Upper lobe of left lung (tissue), 6 donors: ENCODE results near the gene ZDHHC20. TPM values are rescaled to one million over a fixed set of nuclear protein-coding genes. Genes with fewer than 3 reads are reported as not detected.

ENCODE experiments used
- ATAC-seq, 2 donors: fragments of 200-7000 bp; cut with Tn5 transposase; one replicate each; pipeline ENCODE4 v1.9.1; 2022; ENCODE audit warnings: mild to moderate bottlenecking in 2 of 2, moderate library complexity in 2 of 2; ENCODE audit not compliant: low FRiP score in 2 of 2
- DNase-seq, 2 donors: peaks; one replicate each; pipeline ENCODE4 v3.0.0-alpha.2; 2019 to 2020
- H3K27ac ChIP-seq, 4 donors: fragments of 200-600 bp; sonication (generic); one replicate each; pipeline ENCODE4 v1.5.1; 2016 to 2019
- H3K27me3 ChIP-seq, 4 donors: fragments of 200-600 bp; sonication (generic); one replicate each; pipeline ENCODE4 v1.5.1; 2017 to 2019
- H3K36me3 ChIP-seq, 4 donors: fragments of 200-600 bp; sonication (generic); one replicate each; pipeline ENCODE4 v1.5.1; 2016 to 2019
- H3K4me1 ChIP-seq, 4 donors: fragments of 200-600 bp; sonication (generic); one replicate each; pipeline ENCODE4 v1.5.1; 2018 to 2019
- H3K4me3 ChIP-seq, 4 donors: fragments of 200-600 bp; sonication (generic); one replicate each; pipeline ENCODE4 v1.5.1; 2017 to 2019; ENCODE audit warnings: mild to moderate bottlenecking in 2 of 4, moderate library complexity in 1 of 4
- H3K9me3 ChIP-seq, 4 donors: fragments of 200-600 bp; sonication (generic); one replicate each; pipeline ENCODE4 v1.5.1; 2018 to 2019
- CTCF ChIP-seq, 6 experiments: fragments of 450-650 bp in 4 of 6; fragments of 200-600 bp in 2 of 6; sonication (generic) in 2 of 6; IDR thresholded peaks; one replicate each; pipeline ENCODE4 v1.5.1; 2016 to 2019; ENCODE audit warnings: antibody characterized with exemption in 6 of 6
- EP300 ChIP-seq, 4 donors: sonication (generic); formaldehyde crosslinking; IDR thresholded peaks; one replicate each; pipeline ENCODE4 v1.5.1; 2017; ENCODE audit warnings: antibody characterized with exemption in 4 of 4, control low read depth in 2 of 4
- POLR2A ChIP-seq, 4 donors: fragments of 450-650 bp; IDR thresholded peaks; one replicate each; pipeline ENCODE4 v1.5.1; 2016 to 2017; ENCODE audit warnings: antibody characterized with exemption in 4 of 4, mild to moderate bottlenecking in 2 of 4
- POLR2AphosphoS5 ChIP-seq, 2 donors: sonication (generic); formaldehyde crosslinking; IDR thresholded peaks; one replicate each; pipeline ENCODE4 v1.5.1; 2017; ENCODE audit warnings: antibody characterized with exemption in 2 of 2
- WGBS, 2 donors: methylation state at CpG; one replicate each; pipeline ENCODE4 v1.1.5; 2017 to 2018; 5-methylcytosine and 5-hydroxymethylcytosine counted together
- total RNA-seq, 6 donors: library from RNA; depleted of rRNA in 4 of 6; stranded (reverse); fragments of >200 nt in 4 of 6; gene quantifications; one replicate each; pipeline versions ENCODE4 v1.1.0 to v1.2.1, GENCODE V29; 2016 to 2021
- donor health status: DM: no; HTN: no; CAD: no; lungs with moderate emphysema.
- donor health status: DM: no; HTN: yes; CAD: no; lungs with severe emphysema.

ZDHHC20 gene
- total RNA-seq, 6 donors from 2014 or later = 26.2 to 124 (median 72.0) TPM

GRCh38 chr13:21361123-21361522, 98.0 kb downstream of the ZDHHC20 start:
- Histone ChIP-seq H3K27me3 (no peaks in the 10 kb centered on the region), H3K4me1 (no peaks in the 10 kb centered on the region), H3K4me3 (no peak overlapping the region), H3K9me3 (peaks cover 0 to 3% (median 0%) of the 10 kb centered on the region in 4 donors), H3K27ac (no peak overlapping the region), H3K36me3 (no peaks in the 10 kb centered on the region)
- ATAC-seq (no peak), DNase-seq (no peak)
- TF ChIP-seq POLR2A (IDR thresholded peaks at IDR 0.05) = no peak
- 75 to 78% methylated on average over 7 of the region's 7 CpGs for WGBS, 2 donors

GRCh38 chr13:21360463-21360862, 98.6 kb downstream of the ZDHHC20 start:
- H3K9me3 ChIP-seq = peaks cover 0 to 3% (median 0%) of the 10 kb centered on the region in 4 donors
- TF ChIP-seq POLR2AphosphoS5 (IDR thresholded peaks at IDR 0.05) (no peak), POLR2A (IDR thresholded peaks at IDR 0.05) (no peak), CTCF (IDR thresholded peaks at IDR 0.05) (no peak), EP300 (IDR thresholded peaks at IDR 0.05) (no peak)
- H3K27me3 ChIP-seq = no peaks in the 10 kb centered on the region
- H3K4me3 ChIP-seq = no peak overlapping the region
- no peaks in the 10 kb centered on the region for H3K36me3 ChIP-seq
- DNase-seq (no peak), ATAC-seq (no peak)
- WGBS, 2 donors = 88 to 100% methylated on average over 4 of the region's 4 CpGs
- no peak overlapping the region for H3K27ac ChIP-seq
- H3K4me1 ChIP-seq = no peaks in the 10 kb centered on the region

- Histone ChIP-seq H3K27me3 (no peaks in the 10 kb centered on the region), H3K36me3 (no peaks in the 10 kb centered on the region), H3K27ac (no peak overlapping the region), H3K4me1 (no peaks in the 10 kb centered on the region), H3K9me3 (peaks cover 0 to 3% (median 0%) of the 10 kb centered on the region in 4 donors), H3K4me3 (no peak overlapping the region)
- WGBS, 2 donors = 77 to 95% methylated on average over 4 to 5 of the region's 5 CpGs
- ATAC-seq (peak in 1 of 2 donors; percentile 19), DNase-seq (no peak)
- TF ChIP-seq EP300 (IDR thresholded peaks at IDR 0.05) (no peak), POLR2AphosphoS5 (IDR thresholded peaks at IDR 0.05) (no peak), POLR2A (IDR thresholded peaks at IDR 0.05) (no peak), CTCF (IDR thresholded peaks at IDR 0.05) (no peak)
These were observed 99.2 kb downstream of the ZDHHC20 start for GRCh38 chr13:21359855-21360254.

- no peaks in the 10 kb centered on the region for H3K36me3 ChIP-seq
- no peak overlapping the region for H3K27ac ChIP-seq
- H3K9me3 ChIP-seq = no peaks in the 10 kb centered on the region
- DNase-seq (no peak), ATAC-seq (no peak)
- no peaks in the 10 kb centered on the region for H3K4me1 ChIP-seq
- WGBS, 2 donors = 70 to 80% methylated on average over 3 of the region's 3 CpGs
- TF ChIP-seq POLR2A (IDR thresholded peaks at IDR 0.05) = no peak
- TF ChIP-seq CTCF (IDR thresholded peaks at IDR 0.05) = no peak
- TF ChIP-seq POLR2AphosphoS5 (IDR thresholded peaks at IDR 0.05) = no peak
- TF ChIP-seq EP300 (IDR thresholded peaks at IDR 0.05) = no peak
- H3K4me3 ChIP-seq = no peak overlapping the region
- no peaks in the 10 kb centered on the region for H3K27me3 ChIP-seq
These were observed 103.8 kb downstream of the ZDHHC20 start for GRCh38 chr13:21355304-21355703.

GRCh38 chr13:21354721-21355120, 104.4 kb downstream of the ZDHHC20 start:
- Histone ChIP-seq H3K27me3 (no peaks in the 10 kb centered on the region), H3K36me3 (no peaks in the 10 kb centered on the region), H3K4me3 (no peak overlapping the region), H3K4me1 (no peaks in the 10 kb centered on the region), H3K9me3 (no peaks in the 10 kb centered on the region), H3K27ac (no peak overlapping the region)
- TF ChIP-seq POLR2A (IDR thresholded peaks at IDR 0.05) = no peak
- TF ChIP-seq POLR2AphosphoS5 (IDR thresholded peaks at IDR 0.05) = no peak
- TF ChIP-seq EP300 (IDR thresholded peaks at IDR 0.05) = no peak
- no peak for TF ChIP-seq CTCF (IDR thresholded peaks at IDR 0.05)
- DNase-seq (no peak), ATAC-seq (no peak)
- WGBS, 2 donors = 92 to 93% methylated on average over 13 of the region's 13 CpGs
